Choroid plexus epithelial cell (primary cell): ENCODE results near the gene INPP5A.

Source experiments
- DNase-seq: peaks from one replicate; pipeline ENCODE4 v3.0.0-alpha.2; 2010; ENCODE audit warnings: low read depth
- H3K4me3 ChIP-seq: 2 replicates; pipeline ENCODE4 v1.5.1; 2011; ENCODE audit warnings: low read depth, mild to moderate bottlenecking, control low read depth, low read length, moderate library complexity
- CTCF ChIP-seq: conservative IDR thresholded peaks from 2 replicates; pipeline ENCODE4 v1.5.1; 2011; ENCODE audit warnings: low read depth, mild to moderate bottlenecking, control low read depth, inconsistent platforms, low read length, moderate library complexity

The INPP5A gene

GRCh38 chr10:132749371-132749795 is 211.8 kb downstream of the INPP5A start:
- DNase-seq = no peak
- no peak overlapping the region for H3K4me3 ChIP-seq
- TF ChIP-seq CTCF = no peak

GRCh38 chr10:132750936-132751335 is 213.3 kb downstream of the INPP5A start:
- no peak for TF ChIP-seq CTCF
- DNase-seq = no peak
- no peak overlapping the region for H3K4me3 ChIP-seq

GRCh38 chr10:132752378-132752777 is 214.8 kb downstream of the INPP5A start:
- no peak for TF ChIP-seq CTCF
- no peak for DNase-seq
- no peak overlapping the region for H3K4me3 ChIP-seq

- DNase-seq = no peak
- no peak for TF ChIP-seq CTCF
- H3K4me3 ChIP-seq = no peak overlapping the region
Observed at GRCh38 chr10:132752961-132753360, 215.4 kb downstream of the INPP5A start.

- no peak for TF ChIP-seq CTCF
- DNase-seq = no peak
- H3K4me3 ChIP-seq = no peak overlapping the region
Observed at GRCh38 chr10:132753596-132753995, 216.0 kb downstream of the INPP5A start.

GRCh38 chr10:132754071-132754470 is 216.5 kb downstream of the INPP5A start:
- no peak overlapping the region for H3K4me3 ChIP-seq
- no peak for DNase-seq
- no peak for TF ChIP-seq CTCF

GRCh38 chr10:132755166-132755711 is 217.7 kb downstream of the INPP5A start:
- TF ChIP-seq CTCF = no peak
- H3K4me3 ChIP-seq = no peak overlapping the region
- DNase-seq = no peak
